Measurements from ENCODE around the gene BAD. TPM values are rescaled to one million over a fixed set of nuclear protein-coding genes. Genes with fewer than 3 reads are reported as not detected.

The BAD gene
- total RNA-seq, 4 donors from 2014 or later = 57.1 to 71.9 (median 64.4) TPM

GRCh38 chr11:64240435-64241240, 43.8 kb downstream of the BAD start, which contains the start of gene FKBP2:
Gene FKBP2, plus strand, starts transcription at chr11:64241095. Its CDS starts 1,293 bp downstream, at chr11:64242388.
- H3K36me3 ChIP-seq = peaks cover 32% of the 10 kb centered on the region
- DNase-seq (ENCODE audit: low spot score in 2 of 2) = peak; percentile 98
- H3K4me3 ChIP-seq = peak within 1 kb of the TSS; percentile 84
- WGBS = 2% methylated on average over 16 of the region's 58 CpGs
- peaks cover 82% of the 10 kb centered on the region for H3K4me1 ChIP-seq
- H3K9me3 ChIP-seq = no peaks in the 10 kb centered on the region
- peak within 1 kb of the TSS; percentile 97 for H3K27ac ChIP-seq
- TF ChIP-seq CTCF (IDR thresholded peaks at IDR 0.05) = no peak
- peak; percentile 61 to 86 for TF ChIP-seq POLR2A (IDR thresholded peaks at IDR 0.05)
- peak in 2 of 3 donors; percentile 36 to 97 for TF ChIP-seq POLR2AphosphoS5 (IDR thresholded peaks at IDR 0.05)
- no peak for TF ChIP-seq EP300 (IDR thresholded peaks at IDR 0.05)
- H3K27me3 ChIP-seq = no peaks in the 10 kb centered on the region

GRCh38 chr11:64239662-64240434, 44.6 kb downstream of the BAD start:
- H3K9me3 ChIP-seq = no peaks in the 10 kb centered on the region
- 84% methylated on average over 10 of the region's 11 CpGs for WGBS
- H3K36me3 ChIP-seq = peaks cover 32% of the 10 kb centered on the region
- no peaks in the 10 kb centered on the region for H3K27me3 ChIP-seq
- peak overlapping the region; percentile 84 for H3K4me3 ChIP-seq
- peaks cover 82% of the 10 kb centered on the region for H3K4me1 ChIP-seq
- H3K27ac ChIP-seq = peak overlapping the region; percentile 97
- no peak for DNase-seq (ENCODE audit: low spot score in 2 of 2)
- no peak for TF ChIP-seq POLR2AphosphoS5 (IDR thresholded peaks at IDR 0.05)
- no peak for TF ChIP-seq CTCF (IDR thresholded peaks at IDR 0.05)
- TF ChIP-seq POLR2A (IDR thresholded peaks at IDR 0.05) = no peak
- TF ChIP-seq EP300 (IDR thresholded peaks at IDR 0.05) = no peak

GRCh38 chr11:64238999-64239398, 45.5 kb downstream of the BAD start:
- WGBS = 64% methylated on average over 5 of the region's 5 CpGs

GRCh38 chr11:64238076-64238475, 46.4 kb downstream of the BAD start:
- no peak for DNase-seq (ENCODE audit: low spot score in 2 of 2)
- H3K36me3 ChIP-seq = peaks cover 20% of the 10 kb centered on the region
- peaks cover 81% of the 10 kb centered on the region for H3K4me1 ChIP-seq
- H3K4me3 ChIP-seq = no peak overlapping the region
- WGBS = 79% methylated on average over 3 of the region's 9 CpGs
- H3K27me3 ChIP-seq = no peaks in the 10 kb centered on the region
- H3K9me3 ChIP-seq = no peaks in the 10 kb centered on the region
- H3K27ac ChIP-seq = peak overlapping the region; percentile 69
- no peak for TF ChIP-seq POLR2AphosphoS5 (IDR thresholded peaks at IDR 0.05)
- TF ChIP-seq CTCF (IDR thresholded peaks at IDR 0.05) = no peak
- TF ChIP-seq POLR2A (IDR thresholded peaks at IDR 0.05) = no peak
- TF ChIP-seq EP300 (IDR thresholded peaks at IDR 0.05) = no peak

More at GRCh38 chr11:64238999-64239398, 45.5 kb downstream of the BAD start:
- Histone ChIP-seq H3K27ac (peak overlapping the region; percentile 97), H3K36me3 (peaks cover 29% of the 10 kb centered on the region), H3K9me3 (no peaks in the 10 kb centered on the region), H3K4me3 (no peak overlapping the region), H3K4me1 (peaks cover 79% of the 10 kb centered on the region), H3K27me3 (no peaks in the 10 kb centered on the region)
- no peak for TF ChIP-seq POLR2AphosphoS5 (IDR thresholded peaks at IDR 0.05)
- no peak for TF ChIP-seq CTCF (IDR thresholded peaks at IDR 0.05)
- TF ChIP-seq POLR2A (IDR thresholded peaks at IDR 0.05) = no peak
- TF ChIP-seq EP300 (IDR thresholded peaks at IDR 0.05) = no peak
- DNase-seq (ENCODE audit: low spot score in 2 of 2) = no peak

Measured in suprapubic skin (tissue), 4 donors.